GM12892 (cell line): ENCODE data around the gene COL23A1.

Experiments
- POLR2A ChIP-seq: IDR thresholded peaks from 2 replicates; pipeline ENCODE4 v1.6.1; 2011; ENCODE audit warnings: low read depth, low read length, control low read depth
- POLR2AphosphoS5 ChIP-seq: IDR thresholded peaks from 2 replicates; pipeline ENCODE4 v1.6.1; 2011; ENCODE audit warnings: low read depth, low read length, control low read depth
- TAF1 ChIP-seq: IDR thresholded peaks from 2 replicates; pipeline ENCODE4 v1.6.1; 2011; ENCODE audit warnings: low read depth, mild to moderate bottlenecking, control low read depth, low read length, borderline replicate concordance

DNA sequence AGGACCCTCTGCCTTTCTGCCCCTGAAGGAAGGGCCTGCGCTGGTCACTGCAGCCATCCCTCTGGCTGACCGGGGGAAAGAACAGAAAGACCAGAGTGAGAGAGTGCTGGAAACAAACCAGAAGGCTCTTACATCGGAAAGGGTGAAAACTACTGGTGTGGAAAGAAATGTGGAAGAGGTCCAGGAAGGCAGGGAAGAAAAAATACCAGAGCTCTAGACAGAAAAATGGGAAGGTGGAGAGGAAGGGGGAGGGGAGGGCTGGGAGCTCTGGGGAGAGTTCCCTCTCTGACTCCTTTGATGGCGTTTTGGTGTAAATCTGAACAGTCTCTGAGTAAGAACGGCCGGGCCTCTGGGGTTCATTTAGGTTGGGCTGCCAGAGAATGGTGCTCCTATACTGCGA is 47.7 kb downstream of the COL23A1 start:
- no peak for TF ChIP-seq POLR2AphosphoS5
- TF ChIP-seq POLR2A, result no peak
- TF ChIP-seq TAF1, result no peak
